Activated T-helper 1 cell treated with anti-CD3 and anti-CD28 coated beads, Interleukin-12 subunit alpha, Interleukin-12 subunit beta, Interleukin-2, Interleukin-4 antibody, amounts not matched to agents 30 ng/mL and 10 ng/mL and 1 ng/mL, durations not matched to agents 14 hours and 24 hours and 36 hours (primary cell): ENCODE data around the gene FOXN3. TPM values are rescaled to one million over a fixed set of nuclear protein-coding genes. Genes with fewer than 3 reads are reported as not detected.

Experiments
- DNase-seq: peaks from one replicate; pipeline ENCODE4 v3.0.0; 2021; ENCODE audit warnings: low spot score
- H3K27ac Mint-ChIP-seq: one replicate; pipeline ENCODE4 v1.8.0; 2021; ENCODE audit warnings: mild to moderate bottlenecking, mixed read lengths
- H3K27me3 Mint-ChIP-seq: one replicate; pipeline ENCODE4 v1.8.0; 2022; ENCODE audit warnings: mild to moderate bottlenecking, moderate library complexity, mixed read lengths; ENCODE audit not compliant: insufficient read depth
- H3K36me3 Mint-ChIP-seq: one replicate; pipeline ENCODE4 v1.8.0; 2021; ENCODE audit warnings: low read depth, mixed read lengths
- H3K4me1 Mint-ChIP-seq: one replicate; pipeline ENCODE4 v1.8.0; 2021; ENCODE audit warnings: low read depth, mixed read lengths
- H3K4me3 Mint-ChIP-seq: one replicate; pipeline ENCODE4 v1.8.0; 2021; ENCODE audit warnings: mild to moderate bottlenecking, moderate library complexity, mixed read lengths
- H3K9me3 Mint-ChIP-seq: one replicate; pipeline ENCODE4 v1.8.0; 2021; ENCODE audit warnings: mixed read lengths
- intact Hi-C: fragments of 100-400 bp; cut with micrococcal nuclease; formaldehyde crosslinking; loops from one replicate; pipeline ENCODE4 v1.15.1; 2024
- total RNA-seq: library from RNA; stranded (reverse); gene quantifications from 2 replicates; pipeline ENCODE4 v1.2.3, GENCODE V29; 2022

The FOXN3 gene
- total RNA-seq, 1 donor from 2014 or later, result 86.9 TPM

DNA sequence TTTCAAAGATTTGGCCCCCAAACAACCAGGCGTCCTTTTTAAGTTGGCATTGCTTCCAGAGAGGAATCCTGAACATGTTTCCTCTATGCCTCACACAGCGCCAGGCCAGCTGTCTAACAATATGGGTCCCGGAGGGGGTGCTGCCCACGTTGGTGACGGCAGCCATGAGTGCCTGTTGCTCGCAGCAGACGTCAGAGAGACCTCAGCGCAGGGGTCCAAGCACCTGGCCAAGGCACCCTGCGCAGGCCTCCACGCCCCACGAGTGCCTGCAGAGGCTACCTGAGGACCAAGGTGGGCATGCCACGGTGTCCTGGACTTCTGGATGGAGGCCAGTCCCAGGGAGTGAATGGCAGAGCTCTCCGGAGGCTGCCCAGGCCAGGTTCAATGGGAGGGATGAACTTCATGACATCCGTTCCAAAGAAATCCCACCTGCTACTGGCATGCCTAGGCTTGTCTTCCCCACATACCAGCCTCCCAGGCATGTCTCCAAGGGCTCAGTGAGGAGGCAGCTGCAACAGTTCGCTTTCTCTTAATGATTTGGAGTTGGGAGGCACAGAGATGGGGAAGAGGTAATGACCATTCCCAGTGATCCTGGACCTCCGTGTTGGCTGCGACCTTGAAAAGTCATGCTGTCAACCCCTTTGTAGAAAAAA is 11.6 kb upstream of the FOXN3 start:
- intact Hi-C loops, result loop anchor here (1.0 to 2.0 kb wide), 4 partner anchors 10 to 292 kb away; no protein-coding TSS in a partner anchor
- Mint-ChIP-seq H3K9me3 (no peaks in the 10 kb centered on the region), H3K4me3 (no peak overlapping the region), H3K36me3 (peaks cover 9% of the 10 kb centered on the region), H3K4me1 (peaks cover 67% of the 10 kb centered on the region), H3K27ac (no peak overlapping the region), H3K27me3 (no peaks in the 10 kb centered on the region)
- no peak for DNase-seq

DNA sequence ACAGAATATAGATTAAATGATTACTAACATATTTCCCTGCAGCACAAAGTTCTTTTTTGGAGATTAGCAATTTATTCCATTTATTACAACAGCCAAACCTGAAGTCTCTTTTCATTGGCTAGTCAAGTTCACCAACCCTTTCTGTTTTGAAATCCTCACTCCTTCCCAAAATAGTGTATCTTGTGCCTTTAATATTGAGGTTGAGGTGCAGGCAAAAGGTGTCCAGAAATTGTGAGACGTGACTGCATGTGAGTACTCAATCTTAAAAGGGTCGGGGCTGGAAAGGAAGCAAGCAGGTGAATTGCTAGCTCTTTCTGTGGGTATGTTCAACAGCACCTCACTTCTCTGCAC is 11.1 kb upstream of the FOXN3 start:
- no peak for DNase-seq
- H3K27ac Mint-ChIP-seq, result no peak overlapping the region
- no peak overlapping the region for H3K4me3 Mint-ChIP-seq
- H3K4me1 Mint-ChIP-seq, result peaks cover 72% of the 10 kb centered on the region
- no peaks in the 10 kb centered on the region for H3K27me3 Mint-ChIP-seq
- intact Hi-C loops, result loop anchor here (2.0 kb wide), 1 partner anchor 293 kb away; no protein-coding TSS in a partner anchor
- no peaks in the 10 kb centered on the region for H3K9me3 Mint-ChIP-seq
- peaks cover 9% of the 10 kb centered on the region for H3K36me3 Mint-ChIP-seq

DNA sequence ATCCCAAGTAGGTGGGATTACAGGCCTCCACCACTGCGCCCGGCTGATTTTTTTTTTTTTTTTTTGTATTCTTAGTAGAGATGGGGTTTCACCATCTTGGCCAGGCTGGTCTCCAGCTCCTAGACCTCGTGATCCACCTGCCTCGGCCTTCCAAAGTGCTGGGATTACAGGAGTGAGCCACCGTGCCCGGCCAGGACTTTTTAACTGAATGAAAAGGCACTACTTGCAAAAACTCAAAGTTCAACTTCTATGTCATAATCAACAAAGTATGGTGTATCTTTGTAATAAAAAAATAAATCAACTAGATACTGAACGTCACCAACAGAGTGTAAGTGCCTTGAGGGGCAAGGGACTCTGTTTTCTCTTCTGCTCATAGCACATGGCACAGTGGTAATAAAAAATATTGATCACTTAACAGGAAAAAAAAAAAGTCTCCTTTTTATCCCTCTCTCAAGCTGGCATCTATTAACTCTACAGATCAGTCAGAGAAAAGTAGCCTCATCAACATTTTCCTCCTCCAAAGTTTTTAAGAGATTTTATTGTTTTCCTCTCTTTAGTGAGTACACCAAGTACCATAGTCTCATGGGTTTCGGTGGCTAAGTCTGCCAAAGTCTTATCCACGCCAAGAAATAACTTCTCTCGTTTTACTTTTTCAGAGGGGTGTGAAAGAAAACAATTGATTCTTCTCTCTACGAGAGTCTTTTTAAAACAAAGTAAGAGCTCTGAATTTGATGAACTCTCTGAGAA is 10.6 kb upstream of the FOXN3 start:
- Mint-ChIP-seq H3K4me3 (no peak overlapping the region), H3K36me3 (peaks cover 9% of the 10 kb centered on the region), H3K4me1 (peaks cover 74% of the 10 kb centered on the region), H3K9me3 (no peaks in the 10 kb centered on the region), H3K27me3 (no peaks in the 10 kb centered on the region), H3K27ac (no peak overlapping the region)
- intact Hi-C loops, result loop anchor here (2.0 kb wide), 1 partner anchor 293 kb away; no protein-coding TSS in a partner anchor
- no peak for DNase-seq

DNA sequence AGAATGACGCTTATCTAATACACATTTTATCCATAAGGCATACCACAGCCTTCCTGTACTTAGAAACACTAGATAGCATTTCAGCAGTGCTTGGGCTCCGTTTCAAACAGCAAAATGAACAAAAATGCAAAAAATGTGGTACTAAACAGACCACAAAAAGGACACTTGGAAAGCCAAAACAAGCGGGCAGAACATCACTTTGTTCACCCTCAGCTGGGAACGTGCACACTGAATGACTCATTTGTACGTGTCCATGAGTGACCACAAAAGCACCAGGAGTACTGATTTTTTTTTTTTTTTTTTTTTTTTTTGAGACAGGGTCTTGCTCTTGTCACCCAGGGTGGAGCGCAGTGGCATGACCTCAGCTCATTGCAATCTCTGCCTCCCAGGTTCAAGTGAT is 8.9 kb upstream of the FOXN3 start:
- peaks cover 9% of the 10 kb centered on the region for H3K36me3 Mint-ChIP-seq
- no peak for DNase-seq
- intact Hi-C loops, result no loop called here
- peak overlapping the region; percentile 43 for H3K27ac Mint-ChIP-seq
- H3K9me3 Mint-ChIP-seq, result no peaks in the 10 kb centered on the region
- H3K4me1 Mint-ChIP-seq, result peaks cover 71% of the 10 kb centered on the region
- H3K27me3 Mint-ChIP-seq, result no peaks in the 10 kb centered on the region
- no peak overlapping the region for H3K4me3 Mint-ChIP-seq

DNA sequence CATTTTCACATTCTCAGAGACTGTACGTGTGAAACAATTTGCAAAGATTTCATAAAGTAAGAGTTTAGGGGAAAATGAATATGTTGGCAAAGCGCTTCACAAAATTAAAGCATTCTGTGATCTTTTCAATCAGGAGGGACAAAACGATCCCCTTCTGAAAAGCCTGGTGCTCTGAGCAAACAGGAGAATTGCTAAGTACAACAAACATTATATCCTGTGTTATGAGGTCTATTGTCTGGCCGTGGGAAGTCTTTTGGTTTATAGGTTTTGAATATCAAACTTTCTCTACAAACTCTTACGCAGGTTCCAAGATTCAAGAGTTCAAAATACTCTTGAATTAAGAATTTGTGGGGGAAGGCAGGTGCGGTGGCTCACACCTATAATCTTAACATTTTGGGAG is 7.2 kb upstream of the FOXN3 start:
- Mint-ChIP-seq H3K4me3 (no peak overlapping the region), H3K27me3 (no peaks in the 10 kb centered on the region), H3K36me3 (peaks cover 9% of the 10 kb centered on the region), H3K27ac (no peak overlapping the region), H3K4me1 (peaks cover 69% of the 10 kb centered on the region), H3K9me3 (no peaks in the 10 kb centered on the region)
- intact Hi-C loops, result no loop called here
- no peak for DNase-seq

DNA sequence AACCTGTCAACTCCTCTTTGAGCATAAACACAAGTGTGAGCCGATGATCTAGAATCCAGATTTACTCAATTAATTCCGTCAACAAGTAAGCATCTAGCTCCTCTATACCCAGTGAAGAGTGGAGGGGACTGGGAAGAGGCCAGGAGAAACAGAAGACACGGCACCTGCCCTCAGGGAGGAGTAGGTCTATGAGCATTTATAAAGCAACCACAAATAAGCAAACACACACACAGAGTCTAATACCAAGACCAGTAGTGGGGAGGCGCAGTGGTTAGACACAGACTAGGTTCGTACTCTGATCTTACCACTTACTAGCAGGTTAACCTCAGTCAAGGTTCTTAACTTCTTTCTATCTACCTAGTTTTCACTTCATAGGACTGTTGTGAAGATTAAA is 5.9 kb upstream of the FOXN3 start:
- intact Hi-C loops, result loop anchor here (1.0 kb wide), 1 partner anchor 7 kb away; no protein-coding TSS in a partner anchor
- Mint-ChIP-seq H3K27me3 (no peaks in the 10 kb centered on the region), H3K4me3 (no peak overlapping the region), H3K36me3 (peaks cover 7% of the 10 kb centered on the region), H3K27ac (no peak overlapping the region), H3K4me1 (peaks cover 72% of the 10 kb centered on the region), H3K9me3 (no peaks in the 10 kb centered on the region)
- DNase-seq, result no peak

DNA sequence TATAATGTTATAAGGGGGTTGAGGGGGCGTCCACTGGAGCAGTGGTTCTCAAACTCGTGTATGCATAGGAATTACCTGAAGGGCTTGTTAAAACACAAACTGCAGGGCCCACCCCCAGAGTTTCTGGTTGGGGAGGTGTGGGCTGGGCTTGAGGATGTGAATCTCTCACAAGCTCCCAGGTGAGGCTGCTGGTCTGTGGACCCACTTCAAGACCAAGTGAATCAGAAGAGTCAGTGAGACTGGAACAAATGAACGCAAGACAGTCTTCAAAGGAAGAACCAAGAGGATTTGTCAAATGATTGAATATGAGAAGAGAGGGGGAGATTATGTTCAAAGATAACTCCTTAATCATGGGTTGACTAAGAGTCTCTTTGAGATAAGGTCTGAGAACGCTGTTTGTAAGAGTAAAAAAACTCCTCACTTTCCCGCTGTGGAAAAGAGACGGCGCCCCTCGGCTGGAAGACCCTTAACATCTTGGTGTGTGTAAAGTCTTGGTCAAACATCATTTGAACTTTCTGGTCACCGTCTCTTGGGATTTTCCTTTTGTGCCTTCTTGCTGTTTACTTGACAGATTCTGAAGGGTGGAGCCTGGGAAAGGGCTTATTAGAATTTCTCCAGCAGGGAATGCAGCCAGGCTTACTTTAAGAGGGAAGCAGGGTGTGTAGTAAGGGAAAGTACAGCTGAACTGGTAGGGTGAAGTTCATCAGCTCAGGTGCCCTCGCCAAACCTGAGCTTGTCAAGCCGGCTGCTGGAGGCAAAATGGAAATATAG is 5.3 kb upstream of the FOXN3 start:
- Mint-ChIP-seq H3K27ac (no peak overlapping the region), H3K4me1 (peaks cover 73% of the 10 kb centered on the region), H3K9me3 (no peaks in the 10 kb centered on the region), H3K27me3 (no peaks in the 10 kb centered on the region), H3K36me3 (peaks cover 7% of the 10 kb centered on the region), H3K4me3 (no peak overlapping the region)
- intact Hi-C loops, result loop anchor here (1.0 kb wide), 1 partner anchor 8 kb away; no protein-coding TSS in a partner anchor
- DNase-seq, result no peak

DNA sequence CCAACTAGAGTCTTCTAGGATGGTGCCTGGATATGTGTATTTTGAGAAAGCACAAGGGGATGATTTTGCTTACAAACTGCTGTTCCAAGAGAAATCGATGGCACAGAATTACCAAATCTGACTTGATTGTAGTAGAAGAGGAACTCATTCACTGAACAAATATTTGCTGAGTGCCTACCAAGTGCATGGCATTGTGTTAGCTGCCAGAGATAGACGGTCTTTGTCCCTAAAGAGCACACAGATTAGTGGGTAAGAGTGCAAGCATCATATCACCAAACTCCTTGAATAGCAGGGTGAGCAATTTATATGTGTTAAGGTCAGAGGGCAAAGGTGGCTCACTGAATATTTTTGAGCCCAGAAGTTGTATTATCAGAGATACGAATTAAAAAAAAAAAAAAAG is 3.5 kb upstream of the FOXN3 start:
- no peak for DNase-seq
- peaks cover 9% of the 10 kb centered on the region for H3K36me3 Mint-ChIP-seq
- no peaks in the 10 kb centered on the region for H3K9me3 Mint-ChIP-seq
- intact Hi-C loops, result no loop called here
- no peak overlapping the region for H3K4me3 Mint-ChIP-seq
- peaks cover 66% of the 10 kb centered on the region for H3K4me1 Mint-ChIP-seq
- no peak overlapping the region for H3K27ac Mint-ChIP-seq
- H3K27me3 Mint-ChIP-seq, result no peaks in the 10 kb centered on the region

DNA sequence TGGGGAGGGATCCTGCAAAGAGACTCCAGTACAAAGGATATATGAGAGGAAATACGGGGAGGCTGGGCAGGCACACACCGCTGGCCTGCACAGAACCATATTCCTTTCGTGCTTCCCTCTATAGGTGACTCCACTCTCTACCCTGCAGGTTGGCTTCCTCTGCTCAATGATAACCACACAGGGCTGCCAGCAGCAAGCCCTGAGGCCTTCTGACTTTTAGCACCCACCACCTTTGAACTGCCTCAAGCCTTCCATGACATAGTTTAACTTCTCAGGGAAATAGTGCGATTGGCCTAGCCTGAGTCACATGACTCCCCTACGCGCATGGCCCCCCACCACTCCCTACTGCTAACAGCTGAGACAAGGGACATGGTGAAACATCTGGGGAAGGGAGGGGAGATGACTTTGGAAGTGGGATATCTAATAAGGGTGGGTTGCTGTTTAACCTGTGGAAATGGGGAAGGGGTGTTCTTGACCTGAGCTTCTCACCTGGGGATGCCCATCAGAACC is 3.0 kb upstream of the FOXN3 start:
- intact Hi-C loops, result loop anchor here (5.0 to 10.0 kb wide), 3 partner anchors 68 to 835 kb away; partner anchors contain the start of gene PSMC1
- Mint-ChIP-seq H3K9me3 (no peaks in the 10 kb centered on the region), H3K27me3 (no peaks in the 10 kb centered on the region), H3K27ac (no peak overlapping the region), H3K36me3 (peaks cover 9% of the 10 kb centered on the region), H3K4me1 (peaks cover 71% of the 10 kb centered on the region), H3K4me3 (no peak overlapping the region)
- DNase-seq, result no peak

DNA sequence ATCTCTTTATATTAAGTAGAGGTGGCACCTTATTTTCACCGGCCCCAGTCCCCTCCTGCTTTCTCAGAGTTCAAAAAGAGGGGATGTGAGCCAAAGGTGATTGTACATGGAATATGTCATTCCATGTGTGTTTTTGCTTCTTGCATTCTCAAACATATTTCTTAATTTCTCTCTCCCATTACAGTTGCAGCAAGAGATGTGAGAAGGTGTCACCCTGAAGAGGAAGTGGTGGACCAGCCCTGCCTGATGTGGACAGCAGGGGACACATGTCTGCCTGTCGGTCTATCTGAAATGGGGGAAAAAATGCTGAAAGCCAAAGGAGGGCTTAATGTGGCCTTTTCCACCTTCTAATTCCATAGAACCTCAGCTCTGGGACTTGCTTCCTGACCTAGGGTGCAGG is 1.9 kb upstream of the FOXN3 start:
- peak overlapping the region; percentile 63 for H3K27ac Mint-ChIP-seq
- H3K4me1 Mint-ChIP-seq, result peaks cover 66% of the 10 kb centered on the region
- H3K9me3 Mint-ChIP-seq, result no peaks in the 10 kb centered on the region
- H3K36me3 Mint-ChIP-seq, result peaks cover 9% of the 10 kb centered on the region
- no peak for DNase-seq
- peak overlapping the region; percentile 61 for H3K4me3 Mint-ChIP-seq
- no peaks in the 10 kb centered on the region for H3K27me3 Mint-ChIP-seq
- intact Hi-C loops, result loop anchor here (1.0 to 10.0 kb wide), 5 partner anchors 10 to 836 kb away; partner anchors contain the start of genes EFCAB11 and PSMC1

DNA sequence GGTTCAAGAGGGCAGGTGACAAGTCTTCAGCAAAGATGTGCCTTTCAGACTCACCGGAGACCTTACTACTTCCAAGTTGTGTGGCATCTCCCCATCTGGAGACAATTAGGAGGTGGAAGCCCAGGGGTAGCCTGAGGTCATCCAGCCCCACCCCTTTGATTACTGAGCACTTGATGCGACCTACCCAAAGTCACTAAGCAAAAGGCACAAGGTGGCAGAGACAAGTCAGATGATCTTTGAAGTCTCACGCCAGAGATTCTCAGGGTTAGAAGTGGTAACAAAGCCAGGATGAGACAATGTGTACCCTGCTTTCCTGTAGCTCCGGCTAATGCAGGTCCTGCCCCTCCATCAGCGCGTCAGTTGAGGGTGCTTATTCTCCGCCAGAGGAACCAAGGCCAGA is 1.4 kb upstream of the FOXN3 start:
- no peaks in the 10 kb centered on the region for H3K27me3 Mint-ChIP-seq
- peaks cover 9% of the 10 kb centered on the region for H3K36me3 Mint-ChIP-seq
- no peak for DNase-seq
- intact Hi-C loops, result loop anchor here (1.0 to 10.0 kb wide), 5 partner anchors 11 to 836 kb away; partner anchors contain the start of genes EFCAB11 and PSMC1
- H3K27ac Mint-ChIP-seq, result peak overlapping the region; percentile 96
- peak overlapping the region; percentile 90 for H3K4me3 Mint-ChIP-seq
- no peaks in the 10 kb centered on the region for H3K9me3 Mint-ChIP-seq
- H3K4me1 Mint-ChIP-seq, result peaks cover 61% of the 10 kb centered on the region

DNA sequence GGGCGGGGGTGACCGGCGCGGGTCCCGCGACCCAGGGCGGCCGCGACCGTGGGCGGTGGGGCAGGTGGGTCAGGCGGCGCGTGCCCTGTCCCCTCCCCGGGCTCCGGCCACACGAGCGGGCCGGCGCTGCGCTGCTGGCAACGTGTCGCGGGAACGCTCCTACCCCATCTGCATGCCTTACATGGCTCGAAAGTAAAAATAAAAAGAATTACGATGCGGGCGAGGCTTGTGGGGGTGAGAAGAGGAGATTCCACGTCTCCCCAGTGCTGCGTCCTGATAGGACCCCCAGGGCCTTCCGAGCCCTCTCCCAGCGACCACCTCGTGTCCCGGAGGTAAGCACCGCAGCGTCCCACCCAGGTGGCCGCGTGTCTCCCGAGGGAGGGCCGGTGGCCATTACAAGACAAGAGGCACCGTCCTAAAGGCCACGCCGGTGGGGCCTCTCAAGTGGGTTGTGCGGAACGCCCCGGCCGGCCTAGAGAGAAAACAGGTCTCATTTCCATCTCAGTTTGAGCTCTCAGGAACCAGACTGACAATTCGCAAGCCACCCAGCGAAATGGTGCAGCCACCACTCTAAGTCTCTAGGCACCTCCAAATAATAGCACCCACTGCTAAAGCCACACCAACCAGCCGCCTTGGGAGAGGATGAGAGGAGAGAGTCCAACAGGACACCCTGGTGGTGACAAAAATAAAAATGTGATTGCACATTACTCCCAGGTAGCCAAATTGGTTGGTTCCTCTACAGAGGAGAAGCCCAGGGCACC is 612 bp upstream of the FOXN3 start:
- peaks cover 13% of the 10 kb centered on the region for H3K36me3 Mint-ChIP-seq
- intact Hi-C loops, result loop anchor here (1.0 to 10.0 kb wide), 11 partner anchors 12 to 837 kb away; partner anchors contain the start of genes EFCAB11 and PSMC1
- peak overlapping the region; percentile 90 for H3K4me3 Mint-ChIP-seq
- H3K27me3 Mint-ChIP-seq, result no peaks in the 10 kb centered on the region
- H3K9me3 Mint-ChIP-seq, result no peaks in the 10 kb centered on the region
- DNase-seq, result peak; percentile 46
- H3K27ac Mint-ChIP-seq, result peak overlapping the region; percentile 96
- H3K4me1 Mint-ChIP-seq, result peaks cover 53% of the 10 kb centered on the region
